Ascending aorta (tissue), 2 donors: ENCODE results near the gene TAF1C. TPM values are rescaled to one million over a fixed set of nuclear protein-coding genes. Genes with fewer than 3 reads are reported as not detected.

Source experiments
- DNase-seq, 2 donors: peaks; one replicate each; pipeline ENCODE4 v3.0.0-alpha.2; 2019; ENCODE audit warnings: low spot score in 2 of 2
- H3K27ac ChIP-seq, 2 donors: fragments of 200-600 bp; sonication (generic); one replicate each; pipeline ENCODE4 v1.5.1; 2016 to 2017; ENCODE audit warnings: mild to moderate bottlenecking in 1 of 2
- H3K27me3 ChIP-seq: fragments of 200-600 bp; sonication (generic); one replicate; pipeline ENCODE4 v1.5.1; 2017
- H3K36me3 ChIP-seq, 2 donors: fragments of 200-600 bp; sonication (generic); one replicate each; pipeline ENCODE4 v1.5.1; 2016
- H3K4me1 ChIP-seq, 2 donors: fragments of 200-600 bp; sonication (generic); one replicate each; pipeline ENCODE4 v1.5.1; 2016 to 2017; ENCODE audit warnings: mild to moderate bottlenecking in 1 of 2
- H3K4me3 ChIP-seq, 2 donors: fragments of 200-600 bp; sonication (generic); one replicate each; pipeline ENCODE4 v1.5.1; 2016 to 2017; ENCODE audit warnings: mild to moderate bottlenecking in 1 of 2
- H3K9me3 ChIP-seq, 2 donors: fragments of 200-600 bp; sonication (generic); one replicate each; pipeline ENCODE4 v1.5.1; 2016
- CTCF ChIP-seq, 3 experiments: fragments of 200-600 bp in 2 of 3; fragments of 450-650 bp in 1 of 3; sonication (generic) in 2 of 3; IDR thresholded peaks; one replicate each; pipeline ENCODE4 v1.5.1; 2016 to 2019; ENCODE audit warnings: antibody characterized with exemption in 3 of 3, mild to moderate bottlenecking in 1 of 3, moderate library complexity in 1 of 3
- intact Hi-C: fragments of 100-400 bp; cut with DNase I; formaldehyde crosslinking; loops from one replicate; pipeline ENCODE4 v1.15.1; 2023
- total RNA-seq: library from RNA; depleted of rRNA; stranded (reverse); fragments of >200 nt; gene quantifications from one replicate; pipeline ENCODE4 v1.1.0, GENCODE V29; 2016

The TAF1C gene
- total RNA-seq, 1 donor from 2014 or later = 151 TPM

- no peak for DNase-seq
- no peak overlapping the region for H3K27ac ChIP-seq
Observed at GRCh38 chr16:84143081-84143480, 43.8 kb downstream of the TAF1C start.

GRCh38 chr16:84141143-84141670, 45.6 kb downstream of the TAF1C start:
- intact Hi-C loops = no loop called here
- TF ChIP-seq CTCF (IDR thresholded peaks at IDR 0.05) = no peak
- peaks cover 0 to 7% of the 10 kb centered on the region in 2 donors for H3K4me1 ChIP-seq

More at GRCh38 chr16:84143081-84143480, 43.8 kb downstream of the TAF1C start:
- no peak for TF ChIP-seq CTCF (IDR thresholded peaks at IDR 0.05)
- Histone ChIP-seq H3K4me1 (peaks cover 0 to 7% of the 10 kb centered on the region in 2 donors), H3K36me3 (no peaks in the 10 kb centered on the region), H3K27me3 (no peaks in the 10 kb centered on the region), H3K4me3 (no peak overlapping the region), H3K9me3 (no peaks in the 10 kb centered on the region)
- intact Hi-C loops = no loop called here

GRCh38 chr16:84139628-84140258, 47.1 kb downstream of the TAF1C start:
- no peak for TF ChIP-seq CTCF (IDR thresholded peaks at IDR 0.05)
- Histone ChIP-seq H3K9me3 (no peaks in the 10 kb centered on the region), H3K4me3 (no peak overlapping the region), H3K27me3 (no peaks in the 10 kb centered on the region), H3K4me1 (no peaks in the 10 kb centered on the region), H3K27ac (no peak overlapping the region), H3K36me3 (no peaks in the 10 kb centered on the region)
- intact Hi-C loops = no loop called here
- DNase-seq = no peak

More at GRCh38 chr16:84141143-84141670, 45.6 kb downstream of the TAF1C start:
- Histone ChIP-seq H3K27me3 (no peaks in the 10 kb centered on the region), H3K36me3 (no peaks in the 10 kb centered on the region), H3K27ac (no peak overlapping the region), H3K9me3 (no peaks in the 10 kb centered on the region), H3K4me3 (no peak overlapping the region)
- DNase-seq = no peak

- Histone ChIP-seq H3K36me3 (no peaks in the 10 kb centered on the region), H3K27ac (no peak overlapping the region), H3K27me3 (no peaks in the 10 kb centered on the region), H3K4me1 (no peaks in the 10 kb centered on the region), H3K4me3 (no peak overlapping the region), H3K9me3 (no peaks in the 10 kb centered on the region)
- no peak for DNase-seq
- no peak for TF ChIP-seq CTCF (IDR thresholded peaks at IDR 0.05)
- intact Hi-C loops = no loop called here
Observed at GRCh38 chr16:84138824-84139627, 47.8 kb downstream of the TAF1C start.

- H3K27me3 ChIP-seq = no peaks in the 10 kb centered on the region
- no peak overlapping the region for H3K27ac ChIP-seq
- no peak for TF ChIP-seq CTCF (IDR thresholded peaks at IDR 0.05)
- no peaks in the 10 kb centered on the region for H3K4me1 ChIP-seq
- DNase-seq = no peak
- no peaks in the 10 kb centered on the region for H3K9me3 ChIP-seq
- H3K36me3 ChIP-seq = no peaks in the 10 kb centered on the region
- intact Hi-C loops = no loop called here
- no peak overlapping the region for H3K4me3 ChIP-seq
Observed at GRCh38 chr16:84138500-84138823, 48.4 kb downstream of the TAF1C start.
